GM18873 (cell line): ENCODE data around the gene TSPAN5.
"Not testable (repeated sequence)": the region's sequence is repeated elsewhere in the genome, so short reads cannot be mapped to it uniquely, and the experiment has no call there.

Source experiments
- ATAC-seq: cut with Tn5 transposase; IDR thresholded peaks from one replicate; pipeline ENCODE4 v1.9.1; 2021; ENCODE audit warnings: mild to moderate bottlenecking, moderate library complexity, moderate number of reproducible peaks; ENCODE audit not compliant: unreplicated experiment, low FRiP score

Gene TSPAN5

DNA sequence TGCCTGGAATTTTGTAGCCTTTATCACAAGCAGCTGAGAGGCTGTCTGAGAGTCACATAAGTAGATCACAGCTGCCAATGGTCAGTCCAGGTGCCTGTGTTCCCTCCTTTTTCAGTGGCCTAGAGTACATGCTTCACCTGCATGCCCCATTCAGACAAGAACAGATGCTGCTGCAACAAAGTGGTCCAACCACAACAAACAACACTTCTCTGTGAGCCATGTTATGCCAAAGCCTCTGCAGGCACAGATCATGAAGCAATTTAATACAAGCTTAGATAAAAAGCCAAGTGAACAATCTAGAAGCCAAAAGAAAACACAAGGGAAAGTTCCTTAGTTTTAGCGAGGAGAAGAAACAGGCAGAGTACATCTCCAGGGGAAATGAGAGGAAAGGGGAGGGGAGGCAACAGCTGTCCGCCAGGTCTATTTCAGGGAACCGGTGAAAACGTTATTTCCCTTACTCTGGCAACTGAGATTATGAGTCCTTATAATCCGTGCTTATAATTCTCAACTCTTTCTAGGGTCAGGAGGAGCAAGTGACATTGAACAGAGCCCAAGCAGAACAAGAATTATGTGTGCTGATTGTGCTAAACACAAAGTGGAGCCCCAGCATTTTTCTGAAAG lies 92.6 kb downstream of the TSPAN5 start:
- ATAC-seq = no peak

DNA sequence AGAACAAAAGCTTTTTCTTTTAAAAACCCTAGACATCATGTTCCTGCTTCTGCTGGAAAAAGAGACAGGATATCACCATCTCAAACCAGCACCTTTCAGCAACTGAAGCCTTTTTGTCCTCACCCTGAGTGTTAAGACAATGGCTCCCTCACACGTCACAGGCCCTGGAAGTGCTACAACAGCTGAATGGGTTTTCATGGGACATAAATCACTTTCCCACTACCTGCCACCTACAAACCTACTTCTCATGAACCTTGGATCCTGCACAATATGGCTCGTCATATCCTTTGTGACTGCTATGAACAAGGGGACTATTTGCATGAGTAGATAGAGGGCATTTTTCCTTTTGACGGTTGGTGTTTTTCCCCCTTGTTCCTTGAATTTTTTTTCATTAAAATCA lies 93.6 kb downstream of the TSPAN5 start:
- ATAC-seq = no peak

- ATAC-seq = no peak
Observed at GRCh38 chr4:98560321-98560720, 98.1 kb downstream of the TSPAN5 start.

GRCh38 chr4:98558471-98559169 lies 99.8 kb downstream of the TSPAN5 start:
- ATAC-seq = no peak

GRCh38 chr4:98557194-98557892 lies 101.1 kb downstream of the TSPAN5 start:
- ATAC-seq = no peak

- ATAC-seq = no peak
Observed at GRCh38 chr4:98556451-98556850, 102.0 kb downstream of the TSPAN5 start.

GRCh38 chr4:98555798-98556445 lies 102.5 kb downstream of the TSPAN5 start:
- ATAC-seq = no peak

DNA sequence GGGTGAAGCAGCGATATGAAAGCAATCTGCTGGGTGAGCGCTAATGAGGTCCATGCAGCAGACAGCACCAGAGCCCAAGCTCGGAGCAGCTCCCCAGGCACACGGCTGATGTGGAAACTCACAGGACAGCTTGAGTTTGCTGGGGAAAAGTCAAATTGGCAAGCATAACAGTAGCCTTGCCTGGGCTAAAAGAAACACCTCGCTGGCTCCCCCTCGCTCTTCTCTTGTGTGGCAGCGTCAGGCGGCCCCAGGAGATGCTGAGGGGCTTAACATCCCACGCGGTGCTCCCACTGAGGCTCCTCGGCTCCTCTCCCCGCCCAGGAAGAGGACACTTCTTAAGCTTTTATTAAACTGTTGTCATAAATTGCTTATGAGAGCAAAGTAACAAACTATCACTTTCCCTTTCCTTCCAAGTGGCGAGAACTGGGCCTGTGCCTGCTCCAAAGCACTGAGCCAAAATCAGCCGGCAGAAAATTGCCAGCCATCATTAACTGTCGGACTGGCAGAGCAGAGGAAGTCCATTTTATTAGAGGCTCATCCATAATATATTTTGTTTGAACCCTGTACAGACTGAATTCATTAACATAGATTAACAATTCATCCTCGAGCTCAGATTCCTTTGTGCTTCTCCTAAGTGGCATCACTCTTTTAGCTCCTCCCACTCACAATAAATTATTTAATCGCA lies 111.4 kb downstream of the TSPAN5 start:
- ATAC-seq = no peak

DNA sequence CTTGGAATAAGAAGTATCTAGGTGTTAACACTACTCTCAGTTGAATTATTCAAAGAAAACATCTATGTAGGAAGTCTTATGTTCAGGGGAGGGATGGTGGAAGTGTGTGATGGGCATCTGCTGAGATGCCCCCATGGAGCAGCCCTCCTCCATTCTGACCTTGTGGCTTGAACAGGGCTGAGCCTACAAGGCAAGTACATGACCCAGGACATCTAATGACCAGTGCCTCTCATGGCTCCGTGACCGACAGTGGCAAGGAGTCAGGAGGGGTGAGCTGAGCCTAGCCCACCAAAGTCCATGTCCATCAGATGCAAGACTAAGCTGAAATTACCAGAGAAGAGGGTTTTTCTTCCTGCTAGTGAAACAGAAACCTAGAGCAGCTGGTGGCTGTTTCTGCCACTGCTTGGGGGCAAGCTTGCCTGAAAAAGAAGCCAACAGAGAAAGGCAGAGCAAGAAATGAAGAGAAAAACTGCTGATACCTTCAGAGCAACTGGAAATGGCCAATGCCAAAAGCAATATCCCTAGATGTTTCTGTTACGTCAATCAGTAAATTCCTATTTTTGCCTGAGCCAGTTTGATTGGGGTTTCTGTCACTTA lies 113.5 kb downstream of the TSPAN5 start:
- ATAC-seq = no peak

- no peak for ATAC-seq
Observed at GRCh38 chr4:98544141-98544817, 114.1 kb downstream of the TSPAN5 start.

- ATAC-seq = no peak
Observed at GRCh38 chr4:98542011-98542410, 116.4 kb downstream of the TSPAN5 start.

GRCh38 chr4:98540803-98541202 lies 117.6 kb downstream of the TSPAN5 start:
- no peak for ATAC-seq

- no peak for ATAC-seq
Observed at GRCh38 chr4:98539741-98540140, 118.7 kb downstream of the TSPAN5 start.

GRCh38 chr4:98539299-98539698 lies 119.1 kb downstream of the TSPAN5 start:
- no peak for ATAC-seq

- no peak for ATAC-seq
Observed at GRCh38 chr4:98536631-98537030, 121.8 kb downstream of the TSPAN5 start.

GRCh38 chr4:98534146-98534545 lies 124.3 kb downstream of the TSPAN5 start:
- not testable (repeated sequence) for ATAC-seq

DNA sequence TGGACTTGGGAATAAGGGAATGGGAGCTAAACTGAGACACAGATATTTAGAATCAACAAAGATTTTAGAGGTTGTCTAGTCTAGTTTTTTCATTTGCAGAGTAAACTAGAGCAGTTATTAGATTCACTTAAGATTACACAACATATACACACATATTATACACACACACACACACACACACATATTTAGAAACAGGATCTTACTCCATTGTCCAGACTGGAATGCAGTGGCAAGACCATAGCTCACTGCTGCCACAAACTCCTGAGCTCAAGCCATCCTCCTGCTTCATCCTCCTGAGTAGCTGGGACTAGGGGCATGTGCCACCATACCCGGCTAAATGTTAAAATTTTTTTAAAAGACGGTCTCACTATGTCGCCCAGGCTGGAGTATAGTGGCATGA lies 127.8 kb downstream of the TSPAN5 start:
- ATAC-seq = no peak

GRCh38 chr4:98529970-98530569 lies 128.3 kb downstream of the TSPAN5 start:
- no peak for ATAC-seq

DNA sequence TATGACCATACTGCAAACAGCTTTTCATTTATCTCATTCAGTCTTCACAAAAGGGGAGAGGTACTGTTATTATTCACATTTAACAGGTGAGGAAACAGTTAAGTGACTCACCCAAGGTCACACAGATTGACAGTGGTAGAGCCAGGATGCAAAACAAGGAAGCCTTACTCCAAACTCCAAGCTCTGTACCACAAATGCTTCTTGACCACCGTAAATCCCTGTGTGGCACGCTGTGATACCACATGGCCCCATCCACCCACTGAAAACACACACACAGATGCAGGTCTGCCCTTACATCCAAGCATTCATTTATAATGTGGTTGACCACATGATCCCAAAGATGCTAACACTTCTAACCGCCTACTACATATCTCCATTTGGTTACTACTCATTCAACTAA lies 129.5 kb downstream of the TSPAN5 start:
- no peak for ATAC-seq
